ENCODE data around the gene FSTL3. TPM values are rescaled to one million over a fixed set of nuclear protein-coding genes. Genes with fewer than 3 reads are reported as not detected.

Gene FSTL3
- total RNA-seq, 6 donors from 2014 or later = 109 to 335 (median 197) TPM

DNA sequence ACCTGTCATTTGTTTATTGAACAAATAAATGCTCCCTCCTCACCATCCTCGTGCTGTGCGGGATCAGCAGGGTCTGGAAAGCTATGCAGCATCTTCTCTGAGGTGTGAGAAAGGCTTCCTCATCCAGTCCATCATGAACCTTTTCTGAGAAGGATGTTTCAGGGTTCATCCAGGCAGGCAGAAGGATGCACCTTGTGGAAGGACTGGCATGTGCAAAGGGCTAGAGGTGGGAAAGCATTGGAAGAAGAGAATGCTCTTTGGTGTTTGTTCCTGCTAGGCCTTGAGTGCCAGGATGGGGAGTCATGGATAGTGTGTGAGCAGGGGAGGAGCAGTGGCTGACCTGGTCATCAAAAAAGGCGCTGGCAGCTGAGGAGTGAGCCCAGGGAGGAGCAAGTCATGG lies 39.2 kb downstream of the FSTL3 start:
- Histone ChIP-seq H3K27ac (no peak overlapping the region), H3K4me3 (no peak overlapping the region), H3K36me3 (no peaks in the 10 kb centered on the region), H3K9me3 (no peaks in the 10 kb centered on the region), H3K27me3 (peaks cover 0 to 18% (median 13%) of the 10 kb centered on the region in 4 donors), H3K4me1 (peaks cover 10 to 23% (median 17%) of the 10 kb centered on the region in 4 donors)
- ATAC-seq (ENCODE audit: low FRiP score in 2 of 2) (no peak), DNase-seq (no peak)
- no peak for TF ChIP-seq POLR2A (IDR thresholded peaks at IDR 0.05)
- TF ChIP-seq, protein P1, sequence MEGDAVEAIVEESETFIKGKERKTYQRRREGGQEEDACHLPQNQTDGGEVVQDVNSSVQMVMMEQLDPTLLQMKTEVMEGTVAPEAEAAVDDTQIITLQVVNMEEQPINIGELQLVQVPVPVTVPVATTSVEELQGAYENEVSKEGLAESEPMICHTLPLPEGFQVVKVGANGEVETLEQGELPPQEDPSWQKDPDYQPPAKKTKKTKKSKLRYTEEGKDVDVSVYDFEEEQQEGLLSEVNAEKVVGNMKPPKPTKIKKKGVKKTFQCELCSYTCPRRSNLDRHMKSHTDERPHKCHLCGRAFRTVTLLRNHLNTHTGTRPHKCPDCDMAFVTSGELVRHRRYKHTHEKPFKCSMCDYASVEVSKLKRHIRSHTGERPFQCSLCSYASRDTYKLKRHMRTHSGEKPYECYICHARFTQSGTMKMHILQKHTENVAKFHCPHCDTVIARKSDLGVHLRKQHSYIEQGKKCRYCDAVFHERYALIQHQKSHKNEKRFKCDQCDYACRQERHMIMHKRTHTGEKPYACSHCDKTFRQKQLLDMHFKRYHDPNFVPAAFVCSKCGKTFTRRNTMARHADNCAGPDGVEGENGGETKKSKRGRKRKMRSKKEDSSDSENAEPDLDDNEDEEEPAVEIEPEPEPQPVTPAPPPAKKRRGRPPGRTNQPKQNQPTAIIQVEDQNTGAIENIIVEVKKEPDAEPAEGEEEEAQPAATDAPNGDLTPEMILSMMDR (IDR thresholded peaks at IDR 0.05) = no peak
- TF ChIP-seq EP300 (IDR thresholded peaks at IDR 0.05) = no peak
- TF ChIP-seq POLR2AphosphoS5 (IDR thresholded peaks at IDR 0.05) = no peak
- 90 to 93% methylated on average over 3 of the region's 3 CpGs for WGBS, 2 donors

DNA sequence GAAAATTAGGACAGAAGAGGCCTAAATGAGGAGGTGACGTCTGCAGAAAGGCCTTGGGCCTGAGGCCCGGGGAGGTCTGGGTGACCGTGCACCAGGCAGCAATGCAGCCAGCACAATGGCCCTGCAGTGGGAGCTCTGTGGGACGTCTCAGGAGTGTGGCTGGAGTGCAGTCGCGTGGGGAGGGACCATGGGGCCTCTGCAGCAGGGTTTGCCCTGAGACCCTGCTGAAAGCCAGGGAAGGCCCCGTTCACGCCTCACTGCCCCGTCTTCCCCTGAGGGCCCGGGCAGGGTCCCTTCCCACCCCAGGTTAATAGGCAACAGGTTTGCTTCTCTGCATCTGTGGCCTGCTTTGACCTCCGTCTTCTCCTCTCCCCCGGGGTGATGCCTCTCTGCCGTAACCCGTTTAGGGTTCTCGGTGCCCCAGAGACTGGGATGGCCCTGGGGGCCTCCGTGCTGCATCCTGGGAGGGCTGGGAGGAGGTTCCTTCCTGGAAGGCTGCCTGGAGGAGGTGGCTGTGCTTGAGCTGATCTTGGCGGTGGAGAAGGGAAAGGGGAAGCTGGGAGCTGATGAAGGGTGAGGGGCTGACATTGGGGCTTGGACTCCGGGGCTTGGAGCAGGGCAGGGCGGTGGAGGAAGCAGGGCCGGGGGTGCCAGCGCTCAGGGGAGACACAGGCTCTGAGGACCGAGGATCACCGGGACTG lies 42.2 kb downstream of the FSTL3 start:
- ATAC-seq (ENCODE audit: low FRiP score in 2 of 2) = peak in 1 of 2 donors; percentile 0
- no peaks in the 10 kb centered on the region for H3K9me3 ChIP-seq
- H3K27me3 ChIP-seq = peaks cover 0 to 23% (median 14%) of the 10 kb centered on the region in 4 donors
- no peaks in the 10 kb centered on the region for H3K36me3 ChIP-seq
- peak overlapping the region in 2 of 4 donors; percentile 16 to 77 for H3K27ac ChIP-seq
- DNase-seq = no peak
- WGBS, 2 donors = 66 to 79% methylated on average over 19 to 23 of the region's 23 CpGs
- no peak for TF ChIP-seq POLR2A (IDR thresholded peaks at IDR 0.05)
- TF ChIP-seq POLR2AphosphoS5 (IDR thresholded peaks at IDR 0.05) = no peak
- no peak for TF ChIP-seq EP300 (IDR thresholded peaks at IDR 0.05)
- TF ChIP-seq, protein P1 (IDR thresholded peaks at IDR 0.05) = no peak
- H3K4me1 ChIP-seq = peaks cover 10 to 34% (median 13%) of the 10 kb centered on the region in 4 donors
- H3K4me3 ChIP-seq = no peak overlapping the region

DNA sequence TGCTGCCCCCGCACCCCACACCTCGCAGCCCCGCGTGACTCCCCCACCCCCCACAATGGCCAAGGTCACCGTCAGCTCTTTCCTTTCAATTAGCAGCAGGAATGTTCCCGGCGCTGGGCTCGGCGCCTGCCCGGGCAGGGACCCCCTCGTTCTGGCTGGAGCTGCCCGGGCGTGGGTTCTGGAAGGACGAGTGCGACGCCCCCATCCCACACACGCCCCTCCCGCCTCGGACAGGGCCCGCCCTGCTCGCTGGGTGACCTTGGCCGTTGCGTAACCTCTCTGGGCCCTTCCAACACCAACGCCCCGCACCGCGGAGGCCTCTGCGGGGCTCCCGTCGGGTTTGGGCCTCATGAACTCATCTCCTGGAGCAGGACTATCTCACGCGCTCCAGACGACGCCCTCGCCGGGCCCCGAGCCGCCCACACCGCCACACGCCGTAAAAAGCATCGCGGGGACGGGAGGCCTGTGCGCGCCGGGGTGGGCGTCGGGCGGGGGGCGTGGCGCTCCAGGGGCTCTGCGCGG lies 42.9 kb downstream of the FSTL3 start:
- WGBS, 2 donors = 37 to 49% methylated on average over 12 to 20 of the region's 54 CpGs
- no peak for TF ChIP-seq POLR2A (IDR thresholded peaks at IDR 0.05)
- peak in 1 of 2 donors; percentile 11 for TF ChIP-seq POLR2AphosphoS5 (IDR thresholded peaks at IDR 0.05)
- Histone ChIP-seq H3K4me1 (peaks cover 10 to 34% (median 13%) of the 10 kb centered on the region in 4 donors), H3K36me3 (no peaks in the 10 kb centered on the region), H3K27ac (peak overlapping the region in 2 of 4 donors; percentile 16 to 77), H3K4me3 (no peak overlapping the region), H3K27me3 (peaks cover 0 to 23% (median 14%) of the 10 kb centered on the region in 4 donors), H3K9me3 (no peaks in the 10 kb centered on the region)
- DNase-seq (peak in 1 of 2 donors; percentile 90), ATAC-seq (ENCODE audit: low FRiP score in 2 of 2) (peak; percentile 12 to 88)

- Histone ChIP-seq H3K9me3 (no peaks in the 10 kb centered on the region), H3K4me3 (no peak overlapping the region), H3K4me1 (peaks cover 10 to 34% (median 13%) of the 10 kb centered on the region in 4 donors), H3K27me3 (peaks cover 0 to 23% (median 14%) of the 10 kb centered on the region in 4 donors), H3K27ac (peak overlapping the region in 1 of 4 donors; percentile 77), H3K36me3 (no peaks in the 10 kb centered on the region)
- peak in 1 of 2 donors; percentile 87 for DNase-seq
- 48 to 52% methylated on average over 11 to 20 of the region's 79 CpGs for WGBS, 2 donors
- TF ChIP-seq EP300 (IDR thresholded peaks at IDR 0.05) = no peak
- TF ChIP-seq POLR2A (IDR thresholded peaks at IDR 0.05) = no peak
- TF ChIP-seq POLR2AphosphoS5 (IDR thresholded peaks at IDR 0.05) = no peak
- TF ChIP-seq, protein P1 (IDR thresholded peaks at IDR 0.05) = no peak
- peak in 1 of 2 donors; percentile 80 for ATAC-seq (ENCODE audit: low FRiP score in 2 of 2)
Measured at GRCh38 chr19:719636-720344, 43.6 kb downstream of the FSTL3 start.
